22Rv1 (cell line): Measurements from ENCODE around the gene VWA5A.

Experiments used
- H3K27ac ChIP-seq: fragments of 450-650 bp; 2 replicates; pipeline ENCODE4 v1.5.1; 2017
- CTCF ChIP-seq: fragments of 450-650 bp; IDR thresholded peaks from 2 replicates; pipeline ENCODE4 v1.5.1; 2017; ENCODE audit warnings: mild to moderate bottlenecking
- ZFX ChIP-seq: fragments of 450-650 bp; IDR thresholded peaks from 2 replicates; pipeline ENCODE4 v1.6.1; 2017; ENCODE audit warnings: antibody characterized with exemption, borderline replicate concordance

VWA5A gene

GRCh38 chr11:124074554-124074953 is 40.7 kb upstream of the VWA5A start:
- no peak overlapping the region for H3K27ac ChIP-seq
- TF ChIP-seq CTCF (no peak), ZFX (no peak)

- H3K27ac ChIP-seq, result no peak overlapping the region
- TF ChIP-seq CTCF (no peak), ZFX (no peak)
Observed at GRCh38 chr11:124075492-124075840, 39.8 kb upstream of the VWA5A start.

GRCh38 chr11:124075841-124076651 is 39.2 kb upstream of the VWA5A start:
- TF ChIP-seq ZFX, result no peak
- peak; percentile 16; the same call in 1 of the 2 replicates for TF ChIP-seq CTCF
- H3K27ac ChIP-seq, result no peak overlapping the region

GRCh38 chr11:124077266-124077665 is 38.0 kb upstream of the VWA5A start:
- H3K27ac ChIP-seq, result no peak overlapping the region
- TF ChIP-seq CTCF (no peak), ZFX (no peak)

GRCh38 chr11:124078591-124078990 is 36.7 kb upstream of the VWA5A start:
- H3K27ac ChIP-seq, result no peak overlapping the region
- TF ChIP-seq CTCF, result no peak
- no peak for TF ChIP-seq ZFX

GRCh38 chr11:124079631-124080326 is 35.5 kb upstream of the VWA5A start:
- no peak overlapping the region for H3K27ac ChIP-seq
- TF ChIP-seq ZFX (no peak), CTCF (no peak)

GRCh38 chr11:124080327-124081001 is 34.8 kb upstream of the VWA5A start:
- TF ChIP-seq ZFX (no peak), CTCF (no peak)
- H3K27ac ChIP-seq, result no peak overlapping the region
